T-helper 2 cell (primary cell): Measurements from ENCODE around the gene GAL3ST3.
A peak's percentile ranks its signal among the peaks of the same experiment; 100 is the strongest.
"Not testable (repeated sequence)": the region's sequence is repeated elsewhere in the genome, so short reads cannot be mapped to it uniquely, and the experiment has no call there.

Source experiments
- DNase-seq, 5 experiments: peaks; one replicate each; pipeline versions ENCODE4 v3.0.0 to v3.0.0-alpha.2; 2012 to 2022

The GAL3ST3 gene

GRCh38 chr11:66012371-66012945 is 36.5 kb downstream of the GAL3ST3 start:
- DNase-seq = no peak

GRCh38 chr11:66011785-66012303 is 37.1 kb downstream of the GAL3ST3 start, which contains the start of gene CST6:
Gene CST6 (plus strand): TSS chr11:66012008. CDS start chr11:66012045, 37 bp downstream.
- DNase-seq = no peak

- no peak for DNase-seq
Observed at GRCh38 chr11:66011239-66011784, 37.6 kb downstream of the GAL3ST3 start.

DNA sequence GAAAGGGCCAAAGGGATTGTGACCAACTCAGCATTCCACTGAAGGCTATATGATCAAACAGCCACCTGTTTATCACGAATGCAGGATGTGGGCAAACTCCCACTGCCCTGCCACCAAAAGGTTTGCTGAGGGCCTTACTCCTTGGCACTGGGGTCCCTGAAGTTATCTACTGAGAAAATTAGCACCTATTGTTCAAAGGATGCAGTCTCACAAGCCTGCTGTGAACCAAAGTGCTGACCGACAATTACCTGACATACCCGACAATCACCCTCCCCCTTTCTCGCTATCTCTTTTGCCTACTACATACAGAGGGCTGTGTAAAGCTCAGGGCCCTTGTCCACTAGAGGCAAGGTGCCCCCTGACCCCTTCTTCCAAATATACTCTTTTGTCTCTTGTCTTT is 38.9 kb downstream of the GAL3ST3 start:
- DNase-seq = not testable (repeated sequence)

DNA sequence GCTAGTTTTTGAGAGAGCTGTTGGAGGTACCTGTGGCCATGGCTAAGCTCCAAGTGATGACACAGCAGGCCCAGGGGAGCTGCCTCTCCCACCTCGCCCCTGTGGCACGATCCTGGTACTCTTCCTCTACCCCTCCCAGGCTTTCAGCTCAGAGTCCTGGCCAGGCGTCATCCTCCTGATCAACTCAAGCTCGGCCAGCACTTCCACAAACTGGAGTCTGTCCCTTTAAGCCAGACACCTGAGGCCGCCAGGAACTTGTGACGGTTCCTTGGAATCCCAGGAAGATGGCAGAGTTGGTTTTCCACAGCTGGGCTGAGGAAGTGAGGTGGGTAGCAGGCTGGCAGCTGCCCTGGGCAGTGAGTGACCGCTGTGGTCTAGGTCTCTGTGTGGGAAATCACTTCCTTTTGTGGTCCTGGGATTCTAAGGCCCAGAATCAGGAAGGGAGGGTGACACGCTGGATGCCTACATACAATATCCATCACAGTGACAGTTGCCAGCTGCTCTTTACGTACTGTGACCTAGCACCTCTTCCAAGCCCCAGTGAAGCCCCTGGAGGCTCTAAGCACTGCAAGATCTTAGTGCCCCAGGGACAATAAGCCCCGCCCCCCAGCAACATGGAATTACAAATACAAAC is 40.4 kb downstream of the GAL3ST3 start:
- DNase-seq = no peak

- DNase-seq = no peak
Observed at GRCh38 chr11:66008095-66008467, 40.9 kb downstream of the GAL3ST3 start.

- no peak for DNase-seq
Observed at GRCh38 chr11:66007201-66007634, 41.7 kb downstream of the GAL3ST3 start.

- DNase-seq = no peak
Observed at GRCh38 chr11:66006891-66007176, 42.1 kb downstream of the GAL3ST3 start.

DNA sequence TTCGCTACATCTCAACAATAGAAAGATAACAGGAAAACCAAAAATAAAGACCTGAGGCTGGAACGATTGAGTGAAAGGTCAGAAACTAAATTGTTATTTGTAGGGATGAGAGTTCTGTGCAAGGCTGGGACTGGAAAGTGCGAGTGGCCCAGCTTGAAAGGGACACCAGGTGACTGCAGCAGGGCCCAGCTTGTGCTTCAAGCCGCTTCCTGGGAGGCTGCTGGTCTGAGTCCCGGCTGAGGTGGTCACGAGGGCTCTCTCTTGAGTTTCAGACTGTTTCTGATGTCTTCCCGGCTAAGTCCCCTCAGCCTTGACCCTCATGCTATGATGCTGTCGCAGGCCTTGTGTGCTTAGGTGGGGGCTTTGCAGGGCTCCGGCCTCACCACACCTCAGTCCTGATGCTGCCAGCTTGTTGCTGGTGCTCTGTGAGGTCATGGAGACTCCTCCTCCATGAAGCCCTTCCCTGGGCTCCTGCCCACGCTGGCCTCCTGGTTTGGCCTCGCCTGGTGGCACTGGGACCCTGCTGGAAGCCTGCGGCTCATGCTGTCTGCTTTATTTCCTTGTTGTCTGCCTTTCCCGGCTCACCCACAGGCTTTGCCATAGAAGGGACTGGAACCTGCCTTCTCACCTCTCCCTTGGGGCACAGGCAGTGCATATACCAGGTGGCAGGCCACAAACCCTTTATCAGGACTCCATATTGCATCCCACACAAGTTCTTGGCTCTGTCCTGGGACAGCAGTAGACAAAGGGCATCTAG is 42.6 kb downstream of the GAL3ST3 start:
- no peak for DNase-seq

GRCh38 chr11:66004186-66004585 is 44.8 kb downstream of the GAL3ST3 start:
- DNase-seq = no peak

DNA sequence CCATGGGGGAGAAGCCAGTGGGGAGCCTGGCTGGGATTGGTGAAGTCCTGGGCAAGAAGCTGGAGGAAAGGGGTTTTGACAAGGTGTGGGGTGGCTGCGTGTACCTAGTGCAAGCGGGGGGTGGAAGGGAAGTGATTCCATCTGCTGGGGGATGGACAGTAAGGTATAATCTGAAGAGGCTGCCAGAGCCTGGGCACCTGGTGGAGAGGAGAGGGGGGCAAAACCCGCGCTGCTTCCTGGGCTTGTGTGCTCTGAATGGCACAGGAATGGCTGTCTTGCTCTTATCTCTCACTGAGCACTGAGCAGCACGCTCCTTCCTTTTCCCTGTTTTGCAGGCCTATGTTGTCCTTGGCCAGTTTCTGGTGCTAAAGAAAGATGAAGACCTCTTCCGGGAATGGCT is 45.7 kb downstream of the GAL3ST3 start:
- no peak for DNase-seq

DNA sequence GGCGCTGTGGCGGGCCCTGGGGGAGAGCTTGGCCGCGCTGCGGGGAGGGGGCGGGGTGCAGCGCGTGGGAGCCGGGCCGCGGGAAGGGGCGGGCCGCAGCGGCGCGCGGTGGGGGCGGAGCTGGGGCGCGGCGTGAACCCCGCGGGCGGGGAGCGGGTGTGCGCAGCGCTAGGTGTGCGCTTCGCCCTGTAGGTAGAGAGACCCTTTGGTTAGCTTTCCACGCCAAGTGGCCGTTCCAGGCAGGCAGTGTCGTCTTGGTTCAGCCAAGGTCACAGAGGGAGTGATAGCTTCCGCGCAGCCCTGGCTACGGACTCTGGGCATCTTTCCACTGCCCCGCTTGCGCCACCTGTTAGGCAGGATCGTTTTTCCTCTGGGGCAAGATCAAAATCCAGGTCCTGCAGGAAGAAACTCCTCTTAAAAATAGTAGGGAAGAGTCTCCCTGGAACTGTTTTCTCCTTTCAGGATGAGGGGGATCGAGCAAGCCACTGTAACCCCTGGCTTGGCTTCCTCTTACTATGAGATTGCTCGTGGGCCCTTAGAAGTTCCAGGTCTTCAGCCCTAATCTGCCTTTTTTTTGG is 46.2 kb downstream of the GAL3ST3 start:
- peak in 1 of 5 experiments; percentile 57 for DNase-seq

DNA sequence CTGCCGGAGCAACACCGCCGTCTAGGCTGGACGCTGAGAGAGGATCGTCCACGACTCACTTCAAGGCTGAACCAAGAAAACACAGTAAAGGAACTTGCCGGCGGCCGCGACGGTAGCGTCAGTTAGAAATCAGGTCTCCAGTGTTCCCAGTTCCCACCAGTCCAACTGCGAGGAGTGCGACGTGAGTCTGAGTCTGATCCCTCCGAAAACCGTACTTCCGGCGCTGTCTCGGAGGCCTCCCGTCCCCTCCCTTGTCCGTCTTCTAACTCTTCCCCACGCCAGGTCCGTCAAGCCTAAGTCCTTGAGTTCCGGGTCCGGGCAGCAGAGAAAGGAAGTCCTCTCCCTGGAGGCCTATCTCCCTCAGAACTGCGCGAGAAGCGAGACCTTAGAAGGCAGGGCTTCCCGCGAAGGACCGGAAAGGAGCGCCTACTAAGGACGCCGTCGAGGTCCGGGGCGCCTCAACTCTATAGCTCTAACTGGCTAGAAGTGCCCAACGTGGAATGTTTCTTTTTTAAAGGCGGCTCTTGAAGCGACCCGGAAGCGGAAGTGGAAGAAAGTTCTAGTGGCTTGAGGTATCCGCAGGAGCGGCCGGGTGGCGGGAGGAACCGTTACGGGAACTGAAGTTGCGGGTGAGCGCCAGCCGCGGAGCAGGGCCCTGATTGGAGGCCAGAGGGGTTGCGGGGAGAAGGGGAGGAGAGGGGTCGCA is 46.9 kb downstream of the GAL3ST3 start, which contains the start of the genes BANF1 and EIF1AD:
BANF1 (plus strand) TSS at position 562 of the 706 bp plus-strand sequence. CDS start 748 bp downstream, outside the sequence.
EIF1AD (minus strand) TSS at position 216 of the 706 bp plus-strand sequence. CDS start 1,768 bp downstream, outside the sequence.
- peak; percentile 64 to 99 (median 88) for DNase-seq

- DNase-seq = no peak
Observed at GRCh38 chr11:65997286-65997685, 51.7 kb downstream of the GAL3ST3 start.

GRCh38 chr11:65992056-65992455 is 56.9 kb downstream of the GAL3ST3 start:
- no peak for DNase-seq
